GM12873 (cell line): Measurements from ENCODE around the gene RAPGEF1.

Experiments used
- CTCF ChIP-seq: IDR thresholded peaks from 2 replicates; pipeline ENCODE4 v1.5.1; 2012; ENCODE audit warnings: low read depth, mild to moderate bottlenecking, moderate library complexity, low read length, control low read depth; ENCODE audit not compliant: insufficient read depth; ENCODE audit errors: missing control alignments

Gene RAPGEF1

GRCh38 chr9:131579789-131580211, 160.1 kb downstream of the RAPGEF1 start:
- TF ChIP-seq CTCF = no peak

GRCh38 chr9:131578731-131579504, 161.0 kb downstream of the RAPGEF1 start:
- no peak for TF ChIP-seq CTCF

GRCh38 chr9:131578021-131578420, 161.9 kb downstream of the RAPGEF1 start:
- TF ChIP-seq CTCF = no peak

GRCh38 chr9:131577005-131578000, 162.6 kb downstream of the RAPGEF1 start:
- TF ChIP-seq CTCF = no peak

- TF ChIP-seq CTCF = no peak
These were observed 163.7 kb downstream of the RAPGEF1 start for GRCh38 chr9:131575946-131576853.

GRCh38 chr9:131574730-131575640, 164.9 kb downstream of the RAPGEF1 start:
- TF ChIP-seq CTCF = no peak
